Inferior parietal cortex (tissue), 1 donor: ENCODE measurements around the gene ACTN1.

Source experiments
- DNase-seq: peaks from one replicate; pipeline ENCODE4 v3.0.0-alpha.2; 2016; ENCODE audit errors: extremely low spot score

ACTN1 gene

DNA sequence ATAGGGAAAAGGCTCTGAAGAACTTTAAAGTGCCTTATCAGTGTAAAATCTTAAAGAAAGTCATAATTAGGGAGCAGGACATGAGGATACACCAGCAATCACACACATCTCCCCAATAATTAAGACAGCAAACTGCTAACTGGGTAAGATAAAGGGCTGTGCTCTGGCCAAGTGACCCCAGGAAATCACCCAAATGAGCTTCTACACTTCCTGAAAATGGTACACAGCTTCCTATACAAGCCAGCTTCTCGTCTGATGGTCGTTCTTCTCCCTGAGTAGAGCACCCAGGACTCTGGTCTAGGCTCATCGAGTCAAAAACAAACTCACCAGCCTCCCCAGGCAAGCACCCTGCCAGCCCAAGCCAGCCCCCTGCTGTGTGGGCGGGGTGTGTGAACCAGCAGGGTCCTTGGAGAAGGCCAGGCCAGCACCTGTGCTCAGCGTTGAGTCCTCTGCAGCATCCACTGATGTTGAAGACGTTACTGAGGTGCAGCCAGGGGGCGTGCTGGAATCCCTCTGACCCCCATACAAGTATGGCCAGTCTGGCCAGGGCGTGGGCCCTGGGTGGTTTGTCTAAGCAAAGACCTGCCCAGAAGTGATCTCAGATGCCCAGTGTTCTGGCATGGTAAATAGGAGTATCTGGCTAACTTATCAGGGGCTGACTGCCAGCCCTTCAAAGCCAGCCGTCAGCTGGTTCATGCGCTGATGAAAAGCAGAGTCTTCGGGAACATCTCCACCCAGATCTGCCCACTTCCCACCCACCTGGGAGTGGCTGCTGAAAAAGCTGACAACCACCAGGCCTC lies 41.4 kb downstream of the ACTN1 start:
- peak; percentile 35 for DNase-seq

DNA sequence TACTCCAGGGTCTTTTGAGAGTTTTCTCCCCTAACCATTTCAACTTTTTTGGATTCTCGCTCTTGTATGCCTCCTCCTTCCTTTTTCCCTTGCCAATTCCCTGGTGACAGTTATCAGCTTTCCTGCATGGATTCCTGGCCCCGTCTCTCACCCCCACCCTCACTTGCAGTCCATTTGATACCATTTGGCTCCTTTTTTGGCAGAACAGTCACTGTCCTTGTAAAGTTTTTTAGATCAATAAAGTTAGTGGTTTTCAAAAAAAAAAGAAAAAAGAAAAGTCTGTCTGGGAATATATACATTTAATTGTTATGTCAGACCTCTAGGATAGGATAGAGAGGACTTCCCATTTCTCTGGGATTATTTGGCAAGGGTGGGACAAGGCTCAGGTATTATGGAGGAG lies 42.1 kb downstream of the ACTN1 start:
- no peak for DNase-seq

DNA sequence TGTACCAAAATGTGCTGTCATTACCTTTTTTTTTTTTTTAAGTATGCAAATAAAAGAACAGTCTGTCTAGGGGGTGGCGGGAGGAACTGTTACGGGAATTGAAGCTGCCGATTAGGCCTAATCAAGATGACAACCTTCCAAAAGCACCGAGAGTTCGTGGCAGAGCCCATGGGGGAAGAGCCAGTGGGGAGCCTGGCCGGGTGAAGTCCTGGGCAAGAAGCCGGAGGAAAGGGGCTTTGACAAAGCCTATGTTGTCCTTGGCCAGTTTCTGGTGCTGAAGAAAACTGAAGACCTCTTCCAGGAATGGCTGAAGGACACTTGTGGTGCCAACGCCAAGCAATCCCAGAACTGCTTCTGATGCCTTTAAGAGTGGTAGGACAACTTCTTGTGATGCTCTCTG lies 42.6 kb downstream of the ACTN1 start:
- no peak for DNase-seq

DNA sequence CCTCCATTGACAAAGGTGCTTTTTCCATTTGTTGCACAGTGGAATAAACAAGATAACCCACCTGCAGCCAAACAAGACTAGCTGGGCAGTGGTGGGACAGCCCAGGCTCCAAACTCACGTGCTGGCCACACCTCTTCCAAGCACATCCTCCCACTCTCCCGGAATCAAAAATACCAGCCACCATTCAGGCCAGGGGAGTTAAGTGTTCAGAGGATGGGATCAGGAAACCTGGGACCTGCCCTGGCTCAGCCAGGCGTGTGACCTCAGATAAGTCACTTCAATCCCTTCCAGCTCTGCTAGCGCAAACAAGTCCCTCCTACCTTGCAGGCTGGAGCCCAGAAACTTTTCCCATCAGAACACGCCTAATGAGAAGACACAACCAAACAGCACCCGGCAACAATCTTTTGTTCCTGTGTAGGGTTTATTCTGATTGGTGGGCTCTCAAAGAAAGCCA lies 43.3 kb downstream of the ACTN1 start:
- DNase-seq, result no peak

DNA sequence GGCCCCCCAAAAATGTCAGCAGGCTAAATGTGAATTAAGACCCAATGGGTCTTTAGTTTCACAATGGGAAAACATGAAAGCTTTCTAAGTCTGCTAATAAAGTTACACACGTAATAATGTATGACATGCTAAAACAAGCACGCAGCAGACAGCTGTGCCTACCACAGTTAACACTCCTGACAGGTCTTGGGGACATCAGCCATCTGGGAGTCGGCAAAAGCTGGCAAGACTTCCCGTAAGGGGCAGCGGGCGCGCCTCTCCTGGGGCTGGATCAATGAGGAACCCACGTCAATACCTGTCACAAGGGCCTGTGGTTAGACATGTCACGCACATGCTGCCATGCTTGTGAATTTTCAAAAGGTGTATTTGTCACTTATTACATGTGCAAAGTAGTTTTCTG lies 45.0 kb downstream of the ACTN1 start:
- DNase-seq, result no peak

DNA sequence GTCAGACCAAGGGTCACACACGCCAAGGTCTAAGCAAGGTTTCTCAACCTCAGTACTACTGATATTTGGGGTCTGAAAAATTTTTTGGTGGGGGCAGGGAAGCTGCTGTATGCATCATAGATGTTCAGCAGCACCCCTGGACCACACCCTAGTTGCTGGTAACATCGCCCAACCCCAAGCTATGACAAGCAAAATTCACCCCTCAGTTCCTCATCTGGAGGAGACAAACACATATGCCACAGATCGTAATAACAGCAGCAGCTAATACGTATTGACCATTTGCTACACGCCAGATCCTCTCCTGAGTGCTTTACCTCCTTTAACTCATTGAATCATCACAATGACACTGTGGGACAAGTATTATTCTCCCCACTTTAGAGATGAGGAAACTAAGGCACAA lies 46.4 kb downstream of the ACTN1 start:
- no peak for DNase-seq

DNA sequence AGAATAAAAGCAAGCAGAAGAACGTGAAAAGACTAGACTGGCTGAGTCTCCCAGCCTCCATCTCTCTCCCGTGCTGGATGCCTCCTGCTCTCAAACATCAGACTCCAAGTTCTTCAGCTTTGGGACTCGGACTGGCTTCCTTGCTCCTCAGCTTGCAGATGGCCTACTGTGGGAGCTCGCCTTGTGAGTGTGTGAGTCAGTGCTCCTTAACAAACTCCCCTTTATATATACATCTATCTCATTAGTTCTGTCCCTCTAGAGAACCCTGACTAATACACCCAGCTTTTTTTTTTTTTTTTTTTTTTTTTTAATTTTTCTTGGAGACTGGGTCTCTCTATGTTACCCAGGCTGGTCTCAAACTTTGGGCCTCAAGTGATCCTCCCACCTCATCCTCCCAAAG lies 46.9 kb downstream of the ACTN1 start:
- no peak for DNase-seq

DNA sequence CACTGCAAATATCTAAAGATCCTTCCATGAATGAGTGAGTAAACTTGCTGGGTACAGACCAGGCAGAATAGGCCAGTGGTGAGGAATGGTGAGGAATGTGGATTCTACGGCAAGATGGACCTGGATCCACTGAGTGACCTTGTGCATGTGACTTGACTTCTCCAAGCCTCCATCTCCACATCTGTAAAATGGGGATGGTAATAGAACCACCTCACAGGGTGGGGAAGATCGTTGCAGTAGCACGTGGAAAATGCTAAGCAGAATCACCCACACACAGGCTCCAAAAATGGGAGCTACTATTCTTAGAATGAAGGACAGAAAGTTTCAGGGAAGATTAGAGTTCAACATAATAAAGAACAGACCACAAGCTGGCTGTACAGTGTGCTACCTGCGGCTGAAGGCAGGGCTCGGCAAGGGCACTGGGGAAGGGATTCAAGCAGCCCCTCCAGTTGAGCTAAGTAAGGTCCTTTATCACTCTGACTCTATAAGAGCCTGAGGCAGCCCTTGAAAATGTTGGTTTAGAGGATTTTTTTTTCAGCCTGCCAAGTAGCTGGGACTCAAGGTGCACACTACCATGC lies 47.5 kb downstream of the ACTN1 start:
- DNase-seq, result no peak

DNA sequence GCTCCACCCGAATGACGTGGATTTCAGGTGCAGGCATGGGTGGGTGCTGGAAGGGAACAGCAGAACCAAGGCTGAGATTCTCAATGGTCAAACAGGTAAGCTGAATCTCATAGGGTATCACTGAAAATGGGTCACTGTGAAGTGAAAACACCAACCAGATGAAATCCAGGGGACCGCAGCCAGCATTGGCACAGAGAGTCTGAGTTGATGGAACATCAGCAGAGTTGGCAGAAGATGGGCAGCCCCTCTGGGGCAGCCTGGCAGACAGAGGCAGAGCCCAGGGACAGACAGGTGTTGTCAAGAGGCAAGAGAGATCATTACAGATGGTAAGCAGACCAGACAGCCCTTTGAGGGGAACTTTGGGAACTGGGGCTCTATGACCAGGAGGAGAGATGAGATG lies 48.0 kb downstream of the ACTN1 start:
- DNase-seq, result no peak

DNA sequence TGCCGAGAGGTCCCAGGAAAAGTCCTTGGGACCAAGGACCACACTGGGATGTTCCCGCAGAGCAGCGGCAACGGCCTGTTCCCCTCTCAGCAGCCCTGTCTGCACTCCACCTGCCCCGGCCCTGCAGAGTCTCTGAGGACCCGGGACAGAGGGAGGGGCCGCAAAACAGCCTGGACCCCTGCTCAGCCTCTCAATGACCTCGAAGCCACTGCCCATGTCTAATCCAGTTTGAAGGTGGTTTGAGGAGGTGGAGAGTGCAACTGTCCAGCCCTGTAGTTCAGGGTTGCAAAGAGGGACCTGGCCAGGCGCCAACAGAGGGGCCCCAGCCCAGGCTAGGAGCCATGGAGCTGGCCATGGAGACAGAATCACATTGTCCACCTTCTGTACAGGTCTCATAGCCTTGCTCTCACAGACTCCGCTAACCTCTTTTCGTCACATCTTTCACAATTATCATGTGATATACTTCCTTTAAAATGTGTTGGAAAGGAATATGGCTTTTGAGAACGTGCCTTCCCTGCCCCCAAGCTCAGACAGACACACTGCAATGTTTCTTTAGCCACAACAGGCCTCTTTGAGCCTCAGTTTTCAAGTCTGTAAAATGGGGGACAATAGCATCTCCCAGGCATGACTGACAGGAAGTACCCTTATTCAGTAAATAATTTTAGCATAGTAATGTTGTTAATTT lies 49.3 kb downstream of the ACTN1 start:
- DNase-seq, result no peak

DNA sequence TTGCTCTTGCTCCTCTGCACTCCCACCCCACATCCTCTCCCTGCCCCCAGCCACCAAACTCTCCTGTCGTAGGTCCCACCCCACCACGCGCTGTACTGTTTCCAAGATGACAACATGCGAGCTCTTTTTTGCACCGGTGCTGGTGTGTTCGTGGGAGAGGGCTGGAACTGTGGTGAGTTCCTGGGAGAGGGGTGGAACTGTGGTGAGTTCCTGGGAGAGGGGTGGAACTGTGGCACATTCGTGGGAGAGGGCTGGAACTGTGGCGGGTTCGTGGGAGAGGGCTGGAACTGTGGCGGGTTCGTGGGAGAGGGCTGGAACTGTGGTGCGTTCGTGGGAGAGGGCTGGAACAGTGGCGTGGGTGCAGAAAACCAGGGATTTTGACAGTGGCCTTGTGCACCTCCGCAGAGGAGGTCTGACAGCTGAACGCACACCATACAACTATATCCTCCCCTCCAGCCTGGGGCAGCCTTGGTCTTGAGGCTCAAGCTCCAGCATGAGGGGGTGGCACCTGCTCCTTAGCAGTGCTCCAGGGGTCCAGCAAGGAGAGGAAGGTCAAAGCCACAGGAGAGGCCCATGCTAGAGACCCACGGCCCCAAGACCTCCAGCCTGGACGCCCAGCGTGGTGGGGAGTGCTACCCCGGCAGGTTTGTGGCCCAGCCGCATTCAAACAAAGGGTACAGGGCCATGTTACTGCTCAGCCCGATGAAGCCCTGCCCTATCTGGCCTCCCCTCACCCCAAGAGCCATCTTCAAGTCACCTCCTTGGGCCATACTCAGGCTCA lies 50.1 kb downstream of the ACTN1 start:
- no peak for DNase-seq

DNA sequence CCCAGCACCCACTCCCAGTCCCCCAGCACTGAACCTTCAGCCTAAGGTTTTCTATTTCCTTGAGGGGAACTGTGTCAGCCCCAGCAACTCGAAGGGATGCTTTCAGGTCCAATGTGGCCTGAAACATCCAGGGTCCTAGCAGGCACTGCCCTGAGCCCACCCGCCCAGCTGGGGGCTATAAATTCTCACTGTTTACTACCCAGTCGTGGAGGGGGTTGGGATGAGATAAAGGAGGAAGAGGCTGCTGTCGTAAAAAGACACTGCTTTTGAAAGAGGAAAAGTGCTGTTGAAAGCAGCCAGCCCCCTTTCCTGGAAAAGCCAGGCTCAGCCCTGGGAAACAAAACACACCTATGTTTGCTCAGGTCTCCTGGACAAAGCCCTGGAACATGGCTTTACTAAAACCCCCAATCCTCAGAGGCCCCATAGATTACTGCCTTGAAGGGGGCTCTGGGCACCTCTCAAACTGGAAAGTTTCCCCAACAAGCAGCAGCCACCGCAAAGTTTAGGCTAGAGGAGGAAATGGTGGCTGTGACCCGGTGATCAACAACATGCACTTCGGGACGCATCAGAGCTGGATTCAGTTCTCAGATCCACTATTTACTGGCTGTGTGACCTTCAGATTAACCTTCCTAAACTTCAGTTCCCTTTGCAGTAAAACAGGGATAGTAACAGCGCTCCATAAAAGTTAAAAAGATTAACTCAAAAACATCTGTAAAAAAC lies 51.0 kb downstream of the ACTN1 start:
- DNase-seq, result no peak

DNA sequence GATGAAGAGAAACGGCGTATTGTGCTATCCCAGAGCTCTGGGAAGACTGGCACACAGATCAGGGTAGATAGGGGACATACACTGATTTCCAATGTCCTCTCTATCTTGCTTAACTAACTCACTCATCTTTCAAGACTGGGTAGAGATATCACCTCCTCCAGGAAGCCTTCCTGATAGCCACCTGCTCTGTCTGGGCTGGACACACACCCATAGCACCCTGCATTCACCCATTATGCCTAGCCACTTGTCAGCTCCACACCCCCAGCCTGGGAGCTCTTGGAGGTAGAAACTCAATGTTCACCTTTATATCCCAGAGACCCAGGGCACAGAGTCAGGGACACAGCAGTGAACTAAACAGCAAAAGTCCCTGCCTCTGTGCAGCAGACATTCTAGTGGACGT lies 52.0 kb downstream of the ACTN1 start:
- DNase-seq, result no peak

DNA sequence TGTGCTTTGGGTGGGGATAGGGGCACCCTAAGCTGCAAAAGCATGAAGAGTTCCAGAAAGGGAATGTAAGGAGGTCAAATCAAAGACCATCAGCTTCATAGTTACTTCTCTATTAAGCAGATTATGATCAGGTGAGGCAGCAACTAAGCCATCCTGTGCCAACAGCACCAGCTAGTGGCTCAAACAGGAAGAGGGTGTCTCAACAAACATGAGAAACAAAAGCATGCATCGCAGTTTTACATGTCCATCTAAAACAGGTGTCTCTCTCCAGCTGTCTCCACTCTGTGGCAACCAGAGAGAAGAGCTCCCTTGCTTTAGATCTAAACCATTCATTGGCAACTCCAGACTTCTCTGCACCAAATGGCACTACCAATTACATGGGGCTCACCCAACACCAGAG lies 52.9 kb downstream of the ACTN1 start:
- DNase-seq, result no peak

DNA sequence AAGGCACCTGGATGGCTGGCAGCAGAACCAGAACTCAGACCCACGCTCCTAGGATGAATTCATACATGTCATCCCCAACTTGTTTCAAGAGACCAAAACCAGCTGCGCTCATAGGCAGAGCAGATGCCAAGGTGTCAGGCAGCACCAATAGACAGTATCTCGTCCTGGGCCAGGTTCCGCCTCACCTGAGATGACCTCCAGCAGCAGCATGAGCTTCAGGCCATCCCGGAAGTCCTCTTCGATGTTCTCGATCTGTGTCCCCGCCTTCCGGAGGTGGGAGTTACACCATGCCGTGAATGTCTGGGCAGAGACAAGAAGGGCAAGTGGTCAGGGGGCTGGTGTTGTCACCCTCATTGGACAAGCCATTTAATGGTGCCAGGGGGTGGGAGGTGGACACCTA lies 53.7 kb downstream of the ACTN1 start:
- DNase-seq, result no peak

DNA sequence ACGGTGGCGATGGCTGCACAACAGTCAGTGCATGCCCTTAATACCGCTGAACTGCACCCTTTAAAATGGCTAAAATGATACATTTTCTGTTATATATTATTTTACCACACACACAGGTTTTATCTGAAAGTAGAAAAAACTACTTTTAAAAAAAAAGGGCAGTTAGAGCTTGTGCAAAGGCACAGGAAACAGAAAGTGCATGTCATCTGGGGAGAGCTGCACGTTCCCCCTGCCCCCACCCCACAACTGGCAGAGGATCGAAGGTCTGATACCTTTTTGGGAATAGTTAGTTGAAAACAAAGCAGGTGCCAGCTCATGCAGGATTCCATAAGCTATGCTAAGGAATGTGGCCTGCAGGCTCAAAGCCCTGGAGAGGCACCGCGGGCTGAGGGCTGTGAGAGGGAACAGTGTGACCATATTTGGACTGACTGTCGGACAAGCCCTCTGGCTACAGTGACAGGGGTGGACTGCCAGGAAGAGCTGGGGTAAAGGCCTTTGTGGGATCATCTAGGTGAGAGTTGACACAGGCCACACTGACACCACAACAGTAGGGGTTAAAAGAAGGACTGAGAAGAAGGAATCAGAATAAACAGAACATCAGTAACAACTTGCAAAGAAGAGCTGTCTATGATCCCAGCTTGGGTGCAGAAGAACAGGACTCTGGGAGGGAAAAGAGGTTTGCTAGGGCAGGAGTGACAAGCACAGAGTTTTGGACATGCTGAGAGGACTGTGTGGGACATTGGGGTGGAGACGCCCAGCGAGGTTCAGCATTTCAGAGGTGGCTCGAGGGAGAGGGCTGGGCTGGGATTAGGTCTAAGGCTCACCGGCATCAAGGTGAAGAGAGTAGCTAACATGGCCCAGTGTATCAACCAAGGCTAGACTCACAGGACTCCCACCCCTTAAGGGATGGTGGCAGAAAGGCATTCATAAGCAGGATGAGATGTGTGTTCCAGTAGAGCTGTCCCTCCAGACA lies 54.6 kb downstream of the ACTN1 start:
- DNase-seq, result no peak

DNA sequence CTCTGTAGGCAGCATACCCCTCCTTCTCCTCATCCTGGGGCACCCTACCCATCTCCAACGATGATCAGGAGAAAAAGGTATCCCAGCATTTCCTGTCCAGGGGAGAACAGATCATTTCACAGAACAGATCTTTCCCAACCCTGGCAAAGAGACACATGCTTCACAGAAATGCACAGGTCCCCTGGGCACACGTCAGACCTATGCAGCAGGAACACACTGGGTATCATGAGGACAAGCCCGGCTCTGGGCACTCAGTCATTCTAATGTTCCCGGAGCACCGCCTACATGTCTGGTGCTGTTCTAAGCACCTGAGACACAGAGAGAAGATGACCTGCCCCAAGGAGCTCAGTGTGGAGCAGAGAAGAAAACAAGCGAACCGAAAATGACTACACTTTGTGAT lies 56.2 kb downstream of the ACTN1 start:
- DNase-seq, result no peak

DNA sequence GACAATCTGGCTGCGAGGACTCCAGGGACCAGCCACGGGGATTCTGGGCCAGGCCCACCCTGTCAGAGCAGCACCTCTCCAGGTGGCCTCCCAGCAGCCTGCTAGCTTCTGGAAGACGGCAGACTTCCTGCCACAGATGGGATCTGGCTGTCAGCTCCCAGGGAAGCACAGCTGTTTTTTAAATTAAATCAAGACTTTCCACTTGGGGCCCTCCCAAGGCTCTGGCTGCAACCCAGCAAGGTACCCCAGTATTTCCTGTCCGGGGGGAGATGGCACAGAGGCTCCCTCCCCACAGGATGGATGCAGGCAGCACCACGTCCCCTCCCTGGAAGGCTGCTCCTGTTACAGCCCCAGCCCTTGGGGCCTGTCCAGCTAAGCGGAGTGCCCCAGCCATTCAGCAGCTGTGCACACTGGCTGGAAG lies 56.9 kb downstream of the ACTN1 start:
- DNase-seq, result no peak

DNA sequence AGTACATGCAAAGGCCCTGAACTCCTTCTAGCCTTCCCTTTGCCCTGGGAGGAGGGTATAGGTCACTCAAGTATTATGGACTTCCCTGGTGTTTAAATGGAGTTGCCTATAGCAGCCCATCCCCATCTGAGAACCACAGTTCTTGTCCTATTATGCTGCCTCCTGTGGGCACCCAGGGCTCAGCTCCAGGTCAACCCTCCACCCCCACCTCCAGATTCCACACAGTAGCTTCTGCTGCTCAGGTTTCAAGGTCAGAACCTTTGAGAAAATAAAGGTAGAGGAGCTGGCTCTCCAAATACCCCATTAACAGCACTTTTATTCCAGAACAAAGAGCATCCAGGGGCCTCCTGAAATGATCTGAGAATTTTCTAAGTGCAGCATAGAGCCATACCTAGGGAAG lies 57.4 kb downstream of the ACTN1 start:
- no peak for DNase-seq

DNA sequence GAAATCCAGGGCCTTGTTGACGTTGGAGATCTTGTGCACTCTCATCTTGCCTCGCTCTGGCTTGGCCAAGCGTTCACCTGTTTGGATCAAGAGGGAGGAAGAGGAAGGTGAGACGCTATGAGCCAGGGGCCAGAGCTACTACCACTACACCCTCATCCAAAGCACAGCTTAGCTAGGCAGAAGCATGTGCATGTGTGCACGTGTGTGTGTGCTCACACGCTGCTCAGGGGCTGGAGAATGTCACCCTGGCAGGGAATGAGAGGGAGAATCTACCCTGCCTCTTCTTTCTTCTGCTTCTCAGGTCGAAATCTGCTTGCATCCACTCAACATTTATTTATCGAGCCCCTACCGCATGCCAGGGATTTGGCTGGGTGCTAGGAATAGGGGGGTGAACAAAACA lies 58.1 kb downstream of the ACTN1 start:
- DNase-seq, result no peak
